Mucosa of descending colon (tissue), 3 donors: Measurements from ENCODE around the gene TADA3. TPM values are rescaled to one million over a fixed set of nuclear protein-coding genes. Genes with fewer than 3 reads are reported as not detected.
A peak's percentile ranks its signal among the peaks of the same experiment; 100 is the strongest.

Experiments
- ATAC-seq: fragments of 200-7000 bp; cut with Tn5 transposase; one replicate; pipeline ENCODE4 v1.9.1; 2020; ENCODE audit warnings: mild to moderate bottlenecking, moderate library complexity
- DNase-seq, 3 donors: peaks; one replicate each; pipeline ENCODE4 v3.0.0-alpha.2; 2020
- H3K36me3 ChIP-seq: fragments of 200-600 bp; one replicate; pipeline ENCODE4 v1.8.0; 2021; ENCODE audit warnings: low read depth, mild to moderate bottlenecking
- H3K4me1 ChIP-seq: fragments of 200-600 bp; one replicate; pipeline ENCODE4 v1.8.0; 2021; ENCODE audit warnings: low read depth, mild to moderate bottlenecking
- H3K4me3 ChIP-seq: fragments of 200-600 bp; one replicate; pipeline ENCODE4 v1.8.0; 2021; ENCODE audit warnings: mild to moderate bottlenecking
- H3K9me3 ChIP-seq: fragments of 200-600 bp; one replicate; pipeline ENCODE4 v1.8.0; 2021; ENCODE audit warnings: mild to moderate bottlenecking
- CTCF ChIP-seq: fragments of 200-600 bp; IDR thresholded peaks from one replicate; pipeline ENCODE4 v1.8.0; 2022; ENCODE audit warnings: antibody characterized with exemption, mild to moderate bottlenecking
- intact Hi-C, 2 donors: fragments of 100-400 bp; cut with DNase I in 1 of 2; cut with micrococcal nuclease in 1 of 2; formaldehyde crosslinking; loops; one replicate each; pipeline versions ENCODE4 v1.11.0 to v1.11.1; 2022; cut with DNase I, micrococcal nuclease
- total RNA-seq, 3 donors: library from RNA; stranded (reverse); fragmentation: NEBNext Ultra II Directional in 2 of 3; extraction: Animal tissue kit (Norgen Biotek cat#: 25700) in 2 of 3; gene quantifications; one replicate each; pipeline versions ENCODE4 v1.2.1 to v1.2.4, GENCODE V29; 2021 to 2023
- donor health status: DM: no; HTN: no; CAD: no; lungs with moderate emphysema.
- donor health status: DM: no; HTN: no; CAD: no.
- donor health status: DM: no; HTN: yes; CAD: no.

Gene TADA3
- total RNA-seq, 3 donors from 2014 or later = 63.0 to 66.1 (median 63.2) TPM

- Histone ChIP-seq H3K4me3 (no peak overlapping the region), H3K9me3 (no peaks in the 10 kb centered on the region), H3K36me3 (no peaks in the 10 kb centered on the region), H3K4me1 (no peaks in the 10 kb centered on the region)
- TF ChIP-seq CTCF = no peak
- intact Hi-C loops = no loop called here
- ATAC-seq = peak; percentile 66
- DNase-seq = peak in 2 of 3 donors; percentile 24 to 29
Measured at GRCh38 chr3:9825451-9826040, 33.3 kb upstream of the TADA3 start.

- DNase-seq (peak in 1 of 3 donors; percentile 5), ATAC-seq (peak; percentile 36)
- H3K9me3 ChIP-seq = no peaks in the 10 kb centered on the region
- no peak overlapping the region for H3K4me3 ChIP-seq
- intact Hi-C loops = no loop called here
- TF ChIP-seq CTCF = no peak
- H3K36me3 ChIP-seq = no peaks in the 10 kb centered on the region
- no peaks in the 10 kb centered on the region for H3K4me1 ChIP-seq
Measured at GRCh38 chr3:9820946-9821345, 28.7 kb upstream of the TADA3 start.

GRCh38 chr3:9820543-9820942 lies 28.3 kb upstream of the TADA3 start:
- H3K9me3 ChIP-seq = no peaks in the 10 kb centered on the region
- DNase-seq (peak in 1 of 3 donors; percentile 33), ATAC-seq (peak; percentile 7)
- intact Hi-C loops = no loop called here
- H3K4me3 ChIP-seq = no peak overlapping the region
- no peak for TF ChIP-seq CTCF
- no peaks in the 10 kb centered on the region for H3K36me3 ChIP-seq
- no peaks in the 10 kb centered on the region for H3K4me1 ChIP-seq

GRCh38 chr3:9818666-9819335 lies 26.5 kb upstream of the TADA3 start:
- ATAC-seq = no peak
- H3K4me1 ChIP-seq = no peaks in the 10 kb centered on the region
- peak in 1 of 3 donors; percentile 23 for DNase-seq
- H3K4me3 ChIP-seq = no peak overlapping the region
- no peak for TF ChIP-seq CTCF
- no peaks in the 10 kb centered on the region for H3K9me3 ChIP-seq
- H3K36me3 ChIP-seq = no peaks in the 10 kb centered on the region
- intact Hi-C loops = no loop called here

- no peak for TF ChIP-seq CTCF
- no peak for ATAC-seq
- intact Hi-C loops = no loop called here
Measured at GRCh38 chr3:9817436-9817835, 25.2 kb upstream of the TADA3 start.

More at GRCh38 chr3:9817436-9817835, 25.2 kb upstream of the TADA3 start:
- no peaks in the 10 kb centered on the region for H3K4me1 ChIP-seq
- peak in 1 of 3 donors; percentile 7 for DNase-seq
- no peaks in the 10 kb centered on the region for H3K9me3 ChIP-seq
- no peak overlapping the region for H3K4me3 ChIP-seq
- H3K36me3 ChIP-seq = no peaks in the 10 kb centered on the region
